HS-27A (cell line): ENCODE measurements around the gene FLT1.

Experiments used
- DNase-seq: peaks from one replicate; pipeline ENCODE4 v3.0.0-alpha.2; 2012; ENCODE audit warnings: low read depth, missing footprints

The FLT1 gene

DNA sequence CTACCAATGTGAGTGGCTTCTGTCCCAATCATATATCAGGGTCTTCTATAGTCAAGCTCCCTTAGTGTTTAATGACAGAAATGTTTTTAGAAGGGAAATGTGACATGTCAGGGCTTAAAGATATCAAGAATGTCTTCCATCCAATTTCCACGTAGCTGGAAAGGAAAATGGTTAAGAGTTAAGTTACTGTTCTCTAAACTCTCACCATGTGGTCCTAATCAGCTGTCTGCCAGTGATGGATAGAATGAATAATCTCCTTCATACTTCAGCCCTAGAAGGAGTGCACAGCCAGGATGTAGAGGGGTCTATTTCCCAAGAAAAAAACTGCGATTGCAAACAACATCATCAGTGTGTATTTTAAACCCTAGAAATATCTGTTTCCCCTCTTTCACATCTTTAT is 36.3 kb downstream of the FLT1 start:
- no peak for DNase-seq

- DNase-seq = no peak
Measured at GRCh38 chr13:28458051-28458450, 36.9 kb downstream of the FLT1 start.

DNA sequence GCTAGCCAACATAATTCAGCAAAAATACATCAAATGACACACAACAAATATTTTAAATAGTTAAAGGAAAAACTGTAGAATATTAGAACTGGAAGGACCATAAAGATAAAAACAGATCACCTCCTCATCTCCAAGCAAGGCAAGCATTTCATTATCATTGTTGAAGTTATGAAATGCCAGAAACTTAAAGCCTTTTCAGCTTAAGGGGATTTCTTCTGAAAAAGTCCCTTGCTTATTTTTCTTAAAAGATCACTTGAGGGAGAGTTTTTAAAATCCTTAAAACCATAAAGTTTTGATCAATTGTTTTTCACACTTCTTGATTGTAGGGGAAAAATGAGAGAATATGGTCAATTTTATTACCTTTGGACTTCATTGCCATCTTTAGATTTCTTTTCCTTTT is 37.4 kb downstream of the FLT1 start:
- no peak for DNase-seq

DNA sequence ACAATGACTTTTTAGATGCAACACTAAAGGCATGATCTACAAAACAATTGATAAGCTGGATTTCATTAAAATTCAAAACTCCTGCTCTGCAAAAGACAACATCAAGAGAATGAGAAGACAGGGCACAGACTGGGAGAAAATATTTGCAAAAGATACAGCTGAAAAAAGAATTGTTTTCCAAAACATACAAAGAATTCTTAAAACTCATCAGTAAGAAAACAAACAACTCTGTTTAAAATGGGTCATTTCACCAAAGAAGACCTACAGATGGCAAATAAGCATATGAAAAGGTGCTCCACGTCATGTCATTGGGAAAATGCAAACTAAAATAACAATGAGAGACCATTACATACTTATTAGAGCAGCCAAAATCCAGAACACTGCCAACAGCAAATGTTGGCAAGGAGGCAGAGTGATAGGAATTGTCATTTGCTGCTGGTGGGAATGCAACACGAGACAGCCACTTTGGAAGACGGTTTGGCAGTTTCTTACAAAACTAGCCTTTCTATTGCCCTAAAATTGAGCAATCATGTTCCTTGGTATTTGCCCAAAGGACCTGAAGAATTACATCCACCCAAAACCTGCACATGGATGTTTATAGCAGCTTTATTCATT is 39.2 kb downstream of the FLT1 start:
- DNase-seq = no peak

DNA sequence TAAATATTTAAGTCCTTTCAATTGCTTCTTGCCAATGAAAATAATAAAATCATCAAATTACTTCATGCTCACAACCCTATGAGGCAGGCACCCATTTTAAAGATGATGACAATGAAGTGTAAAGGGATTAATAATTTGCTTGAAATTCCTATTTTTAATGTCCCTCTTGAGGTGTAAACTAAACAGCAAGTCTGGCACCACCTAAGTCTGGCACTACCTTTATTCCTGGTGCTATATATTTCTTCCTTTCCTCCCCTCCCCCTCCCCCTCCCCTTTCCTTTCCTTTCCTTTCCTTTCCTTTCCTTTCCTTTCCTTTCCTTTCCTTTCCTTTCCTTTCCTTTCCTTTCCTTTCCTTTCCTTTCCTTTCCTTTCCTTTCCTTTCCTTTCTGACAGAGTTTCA is 42.2 kb downstream of the FLT1 start:
- no peak for DNase-seq

- DNase-seq = no peak
Measured at GRCh38 chr13:28451482-28452217, 43.3 kb downstream of the FLT1 start.

DNA sequence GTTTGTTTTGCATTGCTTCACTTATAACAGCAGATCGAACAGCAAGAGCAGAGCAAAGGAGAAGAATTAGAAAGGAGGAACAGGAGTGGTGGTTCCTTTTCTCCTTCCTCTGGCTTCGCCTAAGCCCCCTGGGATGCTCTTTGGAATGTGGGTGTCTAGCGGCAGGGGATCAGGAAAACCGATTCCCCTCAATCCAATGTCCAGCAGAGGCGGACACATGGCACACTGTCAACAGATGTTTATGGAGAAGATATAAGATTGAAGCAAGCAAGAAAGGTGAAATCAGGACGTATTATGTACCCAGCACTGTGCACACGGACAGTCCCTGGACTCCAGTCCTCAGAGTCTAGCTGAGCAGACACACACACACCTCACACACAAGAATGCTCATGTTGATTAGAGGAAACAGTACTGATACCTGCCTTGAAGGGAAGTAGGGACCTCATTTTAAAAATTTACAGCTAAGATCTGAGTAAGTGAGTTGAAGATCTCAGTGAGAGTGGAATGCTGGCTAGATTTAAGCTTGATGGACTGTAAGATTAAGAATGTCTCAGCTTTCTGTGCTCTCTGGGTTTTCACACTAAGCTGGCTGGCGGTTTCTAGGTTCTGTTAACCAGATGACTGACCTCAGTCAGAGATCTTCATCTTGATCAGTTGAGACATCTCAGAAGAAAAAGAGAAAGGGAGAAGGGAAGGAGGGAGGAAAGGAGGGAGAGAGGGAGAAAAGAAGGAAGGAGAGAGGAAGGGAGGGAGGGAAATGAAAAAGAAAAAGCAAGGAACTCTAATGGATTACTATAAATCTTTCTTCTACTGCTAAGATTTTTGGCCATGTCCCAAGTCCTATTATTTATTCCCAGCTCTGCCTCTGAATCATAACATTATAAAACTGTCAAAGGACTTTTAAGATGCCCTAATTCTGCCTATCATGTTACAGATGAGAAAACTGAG is 44.8 kb downstream of the FLT1 start:
- DNase-seq = no peak

DNA sequence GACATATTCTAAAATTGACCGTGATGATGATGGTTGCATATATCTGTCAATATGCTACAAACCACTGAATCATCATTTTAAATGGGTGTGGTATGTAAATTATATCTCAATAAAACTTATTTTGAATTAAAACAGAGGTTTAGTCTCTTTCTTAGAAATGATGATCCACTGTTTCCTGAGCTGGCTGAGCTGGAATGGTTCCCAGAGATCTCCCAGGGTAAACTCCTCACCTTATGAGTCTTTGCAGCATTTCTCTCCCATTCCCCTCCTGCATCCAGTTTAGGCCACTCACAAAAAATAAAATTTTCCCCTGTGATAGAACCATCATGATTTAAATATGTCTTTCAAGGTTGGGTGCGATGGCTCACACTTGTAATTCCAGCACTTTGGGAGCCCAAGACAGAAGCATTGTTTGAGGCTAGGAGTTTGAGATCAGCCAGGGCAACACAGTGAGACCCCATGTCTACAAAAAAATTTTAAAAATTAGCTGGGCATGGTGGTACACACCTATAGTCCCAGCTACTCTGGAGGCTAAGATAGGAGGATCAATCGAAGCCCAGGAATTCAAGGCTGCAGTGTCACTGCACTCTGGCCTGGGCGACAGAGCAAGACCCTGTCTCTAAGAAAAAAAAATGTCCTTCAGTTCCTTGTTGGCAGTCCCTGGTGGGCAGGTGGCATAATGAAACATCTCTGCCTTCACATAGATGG is 46.1 kb downstream of the FLT1 start:
- DNase-seq = no peak

- no peak for DNase-seq
Measured at GRCh38 chr13:28447989-28448388, 46.9 kb downstream of the FLT1 start.

- no peak for DNase-seq
Measured at GRCh38 chr13:28447206-28447605, 47.7 kb downstream of the FLT1 start.

GRCh38 chr13:28442839-28443238 is 52.1 kb downstream of the FLT1 start:
- no peak for DNase-seq

- no peak for DNase-seq
Measured at GRCh38 chr13:28441529-28441928, 53.4 kb downstream of the FLT1 start.

DNA sequence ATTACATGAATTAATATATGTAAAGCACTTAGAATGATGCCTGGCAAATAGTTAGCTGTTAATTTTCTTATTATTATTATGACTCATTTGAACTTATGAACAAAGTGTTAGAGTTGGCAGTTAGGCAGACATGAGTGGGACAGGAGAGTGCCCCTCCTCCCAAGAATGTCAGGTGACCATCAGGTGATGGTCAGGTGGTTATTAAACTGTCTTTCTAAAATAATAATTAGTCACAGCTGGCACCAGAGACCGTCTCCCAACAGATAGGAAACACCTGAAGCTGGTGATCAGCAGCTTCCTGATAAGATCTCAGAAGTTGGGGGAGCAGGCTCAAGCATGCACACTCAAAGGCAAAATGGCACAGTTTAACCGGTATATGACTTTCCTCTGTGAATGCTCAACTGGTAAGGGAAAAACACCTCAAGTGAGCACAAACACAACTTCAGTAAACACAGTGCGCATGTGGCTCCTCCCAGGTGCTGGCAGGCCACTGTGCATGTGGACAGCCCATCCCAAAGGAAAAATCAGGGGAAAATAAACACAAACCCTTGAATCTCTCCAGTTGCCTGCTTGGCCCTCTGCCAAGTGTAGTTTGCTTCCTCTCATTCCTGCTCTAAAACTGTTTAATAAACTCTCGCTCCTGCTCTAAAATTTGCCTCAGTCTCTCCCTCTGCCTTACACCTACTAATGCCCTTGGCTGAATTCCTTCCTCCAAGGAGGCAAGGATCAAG is 54.0 kb downstream of the FLT1 start:
- no peak for DNase-seq

DNA sequence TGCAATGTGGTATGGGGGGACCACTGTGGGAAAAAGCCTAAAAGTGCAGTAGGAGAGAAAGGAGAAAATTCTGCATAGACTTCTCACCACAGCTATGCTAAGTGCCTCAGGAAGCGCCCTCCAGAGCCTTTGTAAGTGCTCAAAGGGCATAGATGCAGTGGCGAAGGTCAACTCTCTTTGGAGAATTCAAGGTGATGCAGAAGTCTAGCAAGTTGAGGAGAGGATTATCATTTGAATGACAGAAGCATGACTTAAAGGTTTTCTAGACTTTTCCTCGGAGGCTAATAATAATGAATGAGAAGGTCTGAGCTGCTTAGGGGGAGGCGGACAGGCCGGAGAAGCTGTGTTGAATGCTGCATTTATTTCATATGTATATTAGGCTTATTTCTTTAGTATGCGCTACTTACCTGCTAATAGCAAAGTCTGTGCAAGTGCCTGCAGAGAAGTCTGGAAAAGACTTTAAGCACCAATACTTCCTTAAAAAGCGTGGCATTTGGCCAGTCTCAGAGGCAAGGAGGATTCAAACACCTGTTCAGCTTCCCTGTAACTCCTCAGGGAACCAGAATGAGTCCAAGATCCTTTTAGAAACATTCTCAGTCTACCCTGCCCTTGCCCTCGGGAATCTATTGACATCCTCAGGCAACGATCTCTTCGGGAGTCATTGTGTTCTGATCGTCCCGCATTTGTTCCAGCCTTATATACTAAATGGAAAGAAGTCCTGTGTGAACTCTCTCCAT is 56.2 kb downstream of the FLT1 start:
- DNase-seq = no peak

GRCh38 chr13:28438067-28438466 is 56.9 kb downstream of the FLT1 start:
- no peak for DNase-seq

DNA sequence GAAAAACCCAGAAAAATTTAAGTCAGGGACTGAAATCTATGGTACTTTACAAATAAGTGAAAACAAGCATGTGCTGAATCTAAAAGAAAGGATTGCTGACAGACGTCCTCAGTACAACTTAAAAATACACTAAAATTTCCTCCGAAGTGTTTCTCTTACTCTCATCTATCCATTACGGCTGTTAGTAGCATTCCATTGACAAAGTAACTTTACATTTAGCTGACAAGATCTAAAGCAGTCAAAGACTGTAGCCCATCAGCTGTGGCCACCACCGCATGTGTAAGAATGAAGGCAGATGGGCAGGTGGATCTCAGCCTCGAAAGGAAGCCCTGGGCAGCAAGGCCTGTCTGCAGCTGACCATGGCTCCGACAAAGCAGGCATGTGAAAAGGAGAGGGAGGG is 59.0 kb downstream of the FLT1 start:
- no peak for DNase-seq

- DNase-seq = no peak
Measured at GRCh38 chr13:28434926-28435325, 60.0 kb downstream of the FLT1 start.

GRCh38 chr13:28432816-28433560 is 61.9 kb downstream of the FLT1 start:
- no peak for DNase-seq

DNA sequence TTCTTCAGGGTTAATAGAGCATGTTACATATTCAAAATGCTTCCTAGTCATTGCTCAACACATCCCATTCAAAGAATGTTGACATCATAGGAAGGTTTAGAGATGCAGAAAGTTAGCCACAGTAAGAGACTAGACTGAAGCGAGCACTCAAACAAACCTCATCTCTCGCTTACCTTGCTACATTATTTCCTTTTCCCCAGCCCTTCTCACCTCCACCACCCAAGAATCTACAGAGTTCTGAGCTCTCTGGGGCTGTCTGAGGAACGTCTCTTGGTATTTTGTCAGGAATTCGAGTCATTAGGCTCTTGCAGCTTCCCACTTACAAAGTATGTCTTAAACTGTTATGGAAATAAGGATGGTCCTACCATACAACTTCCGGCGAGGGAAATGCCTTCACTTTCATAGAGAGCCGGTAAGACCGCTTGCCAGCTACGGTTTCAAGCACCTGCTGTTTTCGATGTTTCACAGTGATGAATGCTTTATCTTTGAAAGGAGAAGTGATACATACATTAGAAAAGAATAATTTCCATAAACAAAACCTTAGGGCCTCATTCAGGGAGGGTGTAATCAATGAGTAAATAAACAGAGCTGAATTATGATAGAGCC is 65.1 kb downstream of the FLT1 start:
- DNase-seq = no peak

DNA sequence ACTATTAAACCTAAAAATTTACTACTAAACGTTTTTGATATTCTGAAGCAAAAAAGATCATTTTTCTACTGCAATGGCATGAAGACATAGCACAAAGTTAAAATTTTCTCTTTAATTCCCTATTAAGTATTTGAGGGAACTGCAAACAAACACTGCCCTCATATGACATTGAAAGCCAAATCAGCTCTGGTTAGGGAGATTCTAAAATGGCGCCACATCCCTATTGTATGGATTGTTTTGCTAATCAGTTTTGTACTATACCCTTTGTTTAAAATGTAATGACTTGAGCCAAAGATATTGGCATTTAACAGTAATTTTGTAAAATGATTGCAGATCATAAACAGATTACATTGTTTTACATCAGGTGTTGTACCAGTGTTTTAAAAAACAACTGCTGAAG is 65.8 kb downstream of the FLT1 start:
- no peak for DNase-seq
